Measurements from ENCODE around the gene TRERF1.

DNA sequence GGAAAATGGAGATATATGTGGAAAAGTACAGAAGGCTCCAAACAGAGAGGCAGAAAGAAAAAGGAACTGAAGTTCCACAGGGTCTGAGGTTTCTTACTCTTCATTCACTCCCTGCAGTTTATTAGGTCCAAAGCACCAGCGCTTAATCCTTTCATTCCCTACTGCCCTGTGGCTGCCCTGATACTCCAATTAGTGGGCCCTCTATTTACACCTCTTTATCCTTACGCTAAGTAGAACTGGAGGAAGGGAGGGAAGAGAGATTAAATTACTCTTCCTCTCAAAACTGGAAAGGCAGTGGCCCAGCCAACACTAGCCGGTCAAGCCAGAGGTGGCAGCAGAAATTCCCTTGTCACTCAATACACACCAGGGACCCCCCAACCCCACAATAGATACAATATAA, 20.4 kb downstream of the TRERF1 start:
- TF ChIP-seq, protein P1, sequence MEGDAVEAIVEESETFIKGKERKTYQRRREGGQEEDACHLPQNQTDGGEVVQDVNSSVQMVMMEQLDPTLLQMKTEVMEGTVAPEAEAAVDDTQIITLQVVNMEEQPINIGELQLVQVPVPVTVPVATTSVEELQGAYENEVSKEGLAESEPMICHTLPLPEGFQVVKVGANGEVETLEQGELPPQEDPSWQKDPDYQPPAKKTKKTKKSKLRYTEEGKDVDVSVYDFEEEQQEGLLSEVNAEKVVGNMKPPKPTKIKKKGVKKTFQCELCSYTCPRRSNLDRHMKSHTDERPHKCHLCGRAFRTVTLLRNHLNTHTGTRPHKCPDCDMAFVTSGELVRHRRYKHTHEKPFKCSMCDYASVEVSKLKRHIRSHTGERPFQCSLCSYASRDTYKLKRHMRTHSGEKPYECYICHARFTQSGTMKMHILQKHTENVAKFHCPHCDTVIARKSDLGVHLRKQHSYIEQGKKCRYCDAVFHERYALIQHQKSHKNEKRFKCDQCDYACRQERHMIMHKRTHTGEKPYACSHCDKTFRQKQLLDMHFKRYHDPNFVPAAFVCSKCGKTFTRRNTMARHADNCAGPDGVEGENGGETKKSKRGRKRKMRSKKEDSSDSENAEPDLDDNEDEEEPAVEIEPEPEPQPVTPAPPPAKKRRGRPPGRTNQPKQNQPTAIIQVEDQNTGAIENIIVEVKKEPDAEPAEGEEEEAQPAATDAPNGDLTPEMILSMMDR (IDR thresholded peaks at IDR 0.05): no peak
- no peak for TF ChIP-seq POLR2A (IDR thresholded peaks at IDR 0.05)
